NCI-H2081 treated with DMSO at 0.1 percent for 48 hours (cell line): ENCODE measurements around the gene RIN3.

Source experiments
- DNase-seq: peaks from one replicate; lab custom pipeline; 2025; lab: John Stamatoyannopoulos, UW

RIN3 gene

DNA sequence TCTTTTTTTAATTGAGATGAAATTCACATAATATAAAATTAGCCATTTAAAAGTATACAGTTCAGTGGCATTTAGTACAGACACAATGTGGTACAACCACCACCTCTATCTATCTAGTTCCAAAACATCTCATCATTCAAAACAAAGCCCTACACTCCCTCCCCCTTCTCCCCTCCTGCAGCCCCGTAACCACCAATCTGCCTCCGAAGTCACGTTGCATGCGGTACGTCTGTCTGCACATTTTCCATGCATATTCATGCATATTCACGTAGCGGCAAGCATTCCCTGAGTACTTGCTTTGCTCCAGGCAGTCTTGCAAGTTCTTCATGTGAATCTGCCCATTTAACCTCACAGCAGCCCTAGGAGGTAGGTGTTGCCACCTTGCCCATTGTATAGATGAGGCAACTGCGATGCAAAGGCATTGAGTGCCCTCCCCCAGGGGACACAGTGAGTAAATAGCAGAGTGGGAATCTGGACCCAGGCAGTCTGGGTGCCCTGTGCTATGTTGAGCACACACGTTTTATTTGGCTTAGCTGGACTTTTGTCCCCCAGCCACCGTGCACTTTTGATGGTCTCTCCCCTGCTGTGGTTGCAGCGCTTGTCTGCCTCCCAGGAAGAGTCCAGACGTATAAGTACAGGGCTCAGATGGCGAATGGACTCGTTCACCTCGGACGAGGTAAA is 43.4 kb downstream of the RIN3 start:
- DNase-seq, result no peak

DNA sequence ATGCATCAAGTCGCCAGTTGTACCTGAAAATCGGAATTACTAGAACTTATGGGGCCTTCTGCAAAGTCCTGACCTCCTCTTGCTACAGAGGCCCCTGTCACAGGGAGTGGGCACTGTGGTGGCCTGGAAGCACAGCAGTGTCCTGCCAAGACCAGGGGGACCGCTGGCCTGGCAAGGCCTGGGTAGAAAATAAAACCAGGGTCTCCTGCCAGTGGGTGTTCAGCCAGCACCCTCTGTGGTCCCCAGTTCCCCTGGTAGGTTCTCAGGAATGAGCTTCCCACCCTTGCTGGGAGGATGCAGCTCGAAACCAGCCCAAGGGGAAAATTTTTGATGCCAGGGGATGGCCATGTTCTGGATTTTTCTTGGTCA is 43.9 kb downstream of the RIN3 start:
- DNase-seq, result no peak

DNA sequence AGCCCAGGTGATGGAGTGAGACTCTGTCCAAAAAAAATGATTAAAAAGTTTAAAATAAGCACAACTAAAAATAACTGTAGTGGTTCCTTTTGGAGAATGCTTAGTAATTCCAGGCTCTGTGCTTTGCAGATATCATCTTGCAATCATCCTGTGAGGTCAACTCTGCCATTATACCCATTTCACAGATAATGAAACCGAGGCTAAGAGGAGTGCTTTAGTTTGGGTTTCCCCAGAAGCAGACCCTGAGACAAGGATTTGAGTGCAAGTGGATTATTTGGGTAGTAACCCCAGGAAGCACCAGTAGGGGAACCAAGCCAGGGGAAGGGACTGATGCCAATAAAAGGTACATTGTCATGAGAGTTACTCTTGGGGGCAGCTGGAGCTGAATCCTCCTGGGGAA is 44.7 kb downstream of the RIN3 start:
- DNase-seq, result no peak

DNA sequence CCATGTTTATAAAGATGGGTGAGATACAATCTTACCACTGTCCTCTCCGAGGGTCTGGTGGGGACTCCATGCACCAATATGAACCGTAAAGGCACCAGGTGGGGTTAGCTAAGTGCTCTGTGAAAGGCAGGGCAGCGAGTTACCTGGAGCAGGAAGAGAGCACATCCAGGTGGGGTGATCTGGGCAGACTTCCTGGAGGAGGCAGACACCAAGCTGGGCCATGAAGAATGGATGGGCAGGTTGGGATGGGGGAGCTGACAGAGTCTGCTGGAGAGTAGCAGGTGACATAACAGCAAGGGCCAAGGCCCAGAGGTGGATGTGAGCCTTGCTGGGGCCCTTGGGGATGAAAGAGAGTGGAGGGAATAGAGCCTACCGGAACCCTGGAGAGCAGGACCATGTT is 45.9 kb downstream of the RIN3 start:
- DNase-seq, result no peak

DNA sequence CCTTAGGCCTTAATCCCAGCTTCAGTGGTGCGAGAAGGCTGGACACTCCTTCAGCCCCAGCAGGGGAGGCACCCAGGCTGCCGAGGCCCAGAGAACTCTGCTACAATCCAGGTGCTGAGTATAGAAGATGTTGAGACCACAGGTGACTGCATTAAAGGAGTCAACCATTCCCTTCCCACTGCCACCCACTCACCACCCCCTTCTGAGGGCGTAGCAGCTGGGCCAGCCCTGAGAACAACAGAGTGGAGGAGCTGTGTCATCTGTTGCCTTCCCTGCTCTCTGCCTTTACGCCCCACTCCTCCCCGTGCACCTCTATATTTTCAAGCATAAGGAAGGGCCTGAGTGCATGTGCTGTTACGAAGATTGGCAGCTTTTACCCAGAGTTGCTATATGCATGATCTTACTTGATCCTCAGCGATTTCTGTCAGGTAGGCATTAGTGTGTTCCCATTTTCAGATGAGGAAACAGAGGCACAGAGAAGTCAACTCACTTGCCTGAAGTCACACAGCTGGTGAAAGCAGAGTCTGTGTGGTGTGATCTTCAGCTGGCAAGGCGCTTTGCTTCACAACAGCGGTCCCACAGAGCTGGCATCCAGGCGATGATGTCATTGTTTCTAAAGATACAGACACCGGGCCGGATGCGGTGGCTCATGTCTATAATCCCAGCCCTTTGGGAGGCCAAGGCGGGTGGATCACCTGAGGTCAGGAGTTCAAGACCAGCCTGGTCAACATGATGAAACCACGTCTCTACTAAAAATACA is 46.7 kb downstream of the RIN3 start:
- DNase-seq, result no peak

DNA sequence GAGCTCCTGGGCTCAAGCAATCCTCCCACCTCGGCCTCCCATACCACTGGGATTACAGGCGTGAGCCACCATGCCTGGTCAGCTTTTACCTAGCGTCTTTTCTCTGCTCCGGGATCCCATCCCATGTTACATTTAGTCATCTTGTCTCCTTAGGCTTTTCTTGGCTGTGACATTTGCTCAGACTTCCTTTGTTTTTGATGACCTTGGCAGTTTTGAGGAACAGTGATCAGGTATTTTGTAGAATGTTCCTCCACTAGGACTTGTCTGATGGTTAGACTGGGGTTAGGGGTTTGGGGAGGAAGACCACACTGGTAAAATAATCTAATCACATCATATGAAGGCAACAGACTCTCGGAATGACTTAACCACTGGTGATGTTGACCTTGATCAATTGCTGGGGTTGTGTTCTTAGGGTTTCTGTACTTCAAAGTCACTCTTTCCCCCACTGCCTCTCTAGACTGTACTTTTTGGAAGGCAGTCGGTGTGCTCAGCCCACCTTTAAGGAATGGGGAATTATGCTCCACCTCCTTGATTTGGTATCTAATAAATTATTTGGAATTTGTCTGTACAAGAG is 48.4 kb downstream of the RIN3 start:
- no peak for DNase-seq

DNA sequence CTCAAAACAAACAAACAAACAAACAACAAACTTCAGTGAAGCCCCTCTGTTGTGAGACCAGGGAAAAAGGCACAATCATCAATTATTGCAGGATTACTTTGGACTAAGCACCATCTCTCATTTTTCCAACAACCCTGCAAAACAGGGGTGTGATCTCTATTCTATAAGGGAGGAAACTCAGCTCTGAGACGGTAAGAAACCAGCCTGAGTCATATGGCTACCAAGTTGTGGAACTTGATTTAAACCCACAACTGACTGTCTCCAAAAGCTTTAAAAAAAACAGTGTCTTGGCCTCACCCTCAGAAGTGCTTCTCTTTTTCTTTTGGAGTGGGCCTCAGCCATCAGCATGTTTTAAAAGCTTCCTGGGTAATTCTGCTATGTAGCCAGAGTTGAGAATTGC is 49.8 kb downstream of the RIN3 start:
- DNase-seq, result no peak

DNA sequence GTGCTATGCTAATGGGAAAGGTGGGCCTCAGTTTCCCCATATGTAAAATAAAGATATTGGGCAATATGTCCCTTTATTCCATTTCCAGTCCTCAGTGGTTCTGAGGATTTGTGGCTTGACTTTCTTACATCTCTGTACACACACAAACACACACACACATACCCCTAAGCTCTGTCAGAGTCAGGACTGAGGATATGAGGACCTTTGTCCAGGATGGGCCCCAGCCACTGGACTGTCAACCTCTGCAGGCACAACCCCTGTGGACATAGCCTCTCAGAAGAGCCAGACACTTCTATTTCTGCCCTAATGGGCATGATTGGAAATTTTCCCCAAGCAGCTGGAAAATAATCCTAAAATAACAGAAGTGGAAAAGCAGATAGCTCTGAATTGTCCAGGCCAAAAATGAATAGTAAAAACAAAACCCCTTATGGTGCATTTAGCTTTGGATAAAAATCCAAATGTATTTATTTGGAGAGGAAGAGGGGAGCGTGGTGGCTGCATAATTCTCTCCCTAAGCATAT is 50.2 kb downstream of the RIN3 start:
- DNase-seq, result no peak

DNA sequence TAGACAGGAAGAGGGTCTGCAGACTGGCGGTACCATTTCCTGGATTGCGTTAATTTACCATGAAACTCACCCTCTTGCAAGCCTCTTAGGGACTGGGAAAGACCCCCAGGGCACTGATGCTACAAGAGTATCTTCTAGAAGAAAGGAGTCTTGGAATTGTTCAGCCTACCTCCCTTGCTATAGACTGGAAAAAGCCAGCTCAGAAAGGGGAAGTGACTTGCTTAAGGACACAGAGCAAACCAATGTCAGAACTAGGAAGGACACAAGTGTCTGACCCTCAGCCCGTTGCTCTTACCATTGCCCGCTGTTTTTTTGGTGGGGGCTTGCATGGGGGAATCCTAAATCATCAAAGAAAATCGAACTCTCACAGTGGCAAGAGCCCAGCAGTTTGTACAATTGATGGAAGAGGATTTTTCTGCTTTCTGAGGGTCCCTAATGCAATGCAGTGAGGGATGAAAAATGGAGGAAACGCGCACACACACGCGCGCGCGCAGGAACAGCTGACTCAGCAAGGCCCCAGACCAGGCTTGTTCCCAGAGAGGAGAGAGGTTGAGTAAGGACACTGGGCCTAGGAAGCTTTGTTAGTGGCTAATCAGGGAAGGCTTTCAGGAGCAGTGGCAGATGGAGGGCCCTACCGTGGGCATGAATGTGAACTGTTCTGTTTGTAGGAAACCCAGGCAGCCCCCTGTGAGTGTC is 50.9 kb downstream of the RIN3 start:
- DNase-seq, result no peak

DNA sequence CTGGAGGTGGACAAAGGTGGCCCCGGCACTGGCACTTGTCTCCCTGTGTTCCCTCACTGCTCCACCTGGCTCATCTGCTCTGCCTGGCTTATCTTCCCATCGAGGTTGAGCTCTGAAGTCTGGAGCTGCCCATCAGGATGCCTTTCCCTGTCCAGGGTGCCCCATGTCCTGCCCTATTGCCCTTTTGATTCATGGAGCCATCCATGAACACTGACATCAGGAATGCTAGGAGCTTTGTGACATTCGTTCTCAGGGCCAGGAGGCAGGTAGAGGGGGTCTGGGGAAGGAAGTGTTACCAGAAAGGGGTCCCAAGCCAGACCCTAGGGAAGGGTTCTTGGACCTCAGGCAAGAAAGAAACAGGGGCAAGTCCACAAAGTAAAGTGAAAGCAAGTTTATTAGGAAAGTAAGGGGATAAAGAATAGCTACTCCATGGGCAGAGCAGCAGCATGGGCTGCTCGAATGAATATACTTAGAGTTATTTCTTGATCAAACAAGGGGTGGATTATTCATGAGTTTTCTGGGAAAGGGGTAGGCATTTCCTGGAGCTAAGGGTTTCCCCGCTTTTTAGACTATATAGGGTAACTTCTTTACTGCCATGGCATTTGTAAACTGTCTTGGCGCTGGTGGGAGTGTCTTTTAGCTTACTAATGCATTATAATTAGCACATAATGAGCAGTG is 51.6 kb downstream of the RIN3 start:
- no peak for DNase-seq

DNA sequence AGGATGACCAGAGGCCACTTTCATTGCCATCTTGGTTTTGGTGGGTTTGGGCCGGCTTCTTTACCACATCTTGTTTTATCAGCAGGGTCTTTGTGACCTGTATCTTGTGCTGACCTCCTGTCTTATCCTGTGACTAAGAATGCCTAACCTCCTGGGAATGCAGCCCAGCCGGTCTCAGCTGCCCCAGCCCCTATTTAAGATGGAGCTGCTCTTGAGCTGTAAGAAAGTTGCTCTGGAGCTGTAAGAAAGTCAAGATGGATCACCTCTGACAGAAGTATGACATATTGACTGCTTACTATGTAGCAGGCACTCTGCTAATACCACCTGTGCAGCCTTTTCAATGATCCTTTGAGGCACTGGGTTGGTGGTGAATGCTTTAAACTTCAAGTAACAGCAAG is 52.1 kb downstream of the RIN3 start:
- no peak for DNase-seq

DNA sequence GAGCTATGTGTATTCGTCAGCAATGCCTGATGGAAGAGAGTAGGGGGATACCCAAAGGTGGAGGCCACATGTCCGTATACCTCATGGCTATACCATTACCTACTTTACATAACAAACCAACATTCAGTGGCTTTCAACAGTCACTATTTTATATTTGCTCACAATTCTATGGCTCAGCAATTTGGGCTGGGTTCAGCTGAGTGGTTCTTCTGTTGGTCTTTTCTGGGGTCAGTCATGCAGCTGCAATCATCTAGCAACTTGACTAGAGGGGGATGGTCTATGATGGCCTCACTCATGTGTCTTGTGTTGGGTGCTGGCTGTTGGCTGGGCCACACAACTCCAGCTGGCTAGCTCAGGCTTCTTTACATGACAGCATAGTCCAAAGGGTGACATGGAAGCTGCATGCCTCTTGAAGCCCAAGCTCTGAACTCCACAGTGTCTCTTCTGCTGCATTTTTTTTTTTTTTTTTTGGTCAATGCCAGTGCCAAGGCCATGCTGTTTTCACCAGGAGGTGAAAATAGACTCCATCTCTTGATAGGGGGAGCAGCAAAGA is 53.7 kb downstream of the RIN3 start:
- DNase-seq, result no peak

DNA sequence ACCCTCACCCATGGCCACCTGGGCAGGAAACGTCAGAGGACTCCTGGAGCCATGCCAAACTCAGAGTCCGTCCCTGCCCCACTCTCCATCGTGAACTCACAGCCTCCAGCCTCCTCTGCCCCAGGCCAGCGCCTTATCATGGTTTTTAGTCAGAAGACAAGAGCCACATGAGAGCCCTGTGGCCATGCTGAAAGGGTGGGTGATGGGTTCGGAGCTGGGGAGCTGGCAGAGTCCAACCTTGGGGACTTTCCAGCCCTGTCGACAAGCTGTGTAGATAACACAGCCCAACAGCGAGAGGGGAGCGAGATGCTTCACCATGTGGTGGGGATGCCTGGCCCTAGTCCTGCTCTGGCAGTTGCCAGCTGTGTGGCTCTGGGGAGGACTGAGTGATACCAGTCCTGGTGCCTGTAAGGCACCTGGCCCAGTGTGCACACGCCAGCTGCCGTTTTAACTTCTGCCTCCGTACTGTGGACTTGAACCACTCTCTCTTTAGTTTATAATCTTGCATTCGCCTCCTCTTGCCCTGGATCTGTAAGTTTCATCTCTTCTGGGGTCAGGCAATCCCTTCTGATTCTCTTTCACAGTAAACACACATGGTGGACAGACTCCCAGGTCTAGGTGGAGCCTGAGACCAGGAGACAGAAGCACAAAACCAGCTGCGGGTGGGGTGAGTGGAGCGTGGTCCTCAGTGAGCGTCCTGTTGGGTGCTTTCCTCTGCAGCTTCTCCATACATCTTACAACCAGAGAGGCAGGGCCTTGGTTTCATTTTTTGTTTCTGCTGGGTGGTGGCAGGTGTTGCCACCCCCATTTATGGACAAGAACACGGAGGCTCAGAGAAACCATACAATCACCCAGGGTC is 55.3 kb downstream of the RIN3 start:
- DNase-seq, result no peak

DNA sequence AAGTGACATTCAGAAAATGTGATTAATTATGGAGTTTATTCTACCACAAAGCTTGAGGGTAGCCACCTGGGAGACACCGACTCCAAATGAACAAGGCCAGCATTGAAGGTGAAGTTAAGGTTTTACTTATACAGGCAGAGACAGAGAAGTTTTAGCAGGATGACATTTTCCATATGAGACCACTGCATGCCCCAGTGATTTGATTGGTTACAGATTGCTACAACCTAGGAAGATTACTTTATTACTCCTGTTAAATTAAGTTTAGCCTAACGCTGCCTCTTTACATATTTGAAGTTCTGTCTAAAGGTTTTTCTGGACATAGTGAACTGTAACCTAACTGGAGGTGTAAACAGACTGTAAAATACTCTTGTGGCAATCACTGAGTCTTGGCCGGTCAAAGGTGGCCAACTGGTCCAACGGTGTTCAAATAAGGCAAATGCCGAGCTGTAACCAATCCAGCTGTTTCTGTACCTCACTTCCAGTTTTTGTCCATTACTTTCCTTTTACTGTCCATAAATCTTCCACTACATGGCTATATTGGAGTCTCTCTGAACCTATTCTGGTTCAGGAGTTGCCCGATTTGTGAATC is 57.2 kb downstream of the RIN3 start:
- no peak for DNase-seq

DNA sequence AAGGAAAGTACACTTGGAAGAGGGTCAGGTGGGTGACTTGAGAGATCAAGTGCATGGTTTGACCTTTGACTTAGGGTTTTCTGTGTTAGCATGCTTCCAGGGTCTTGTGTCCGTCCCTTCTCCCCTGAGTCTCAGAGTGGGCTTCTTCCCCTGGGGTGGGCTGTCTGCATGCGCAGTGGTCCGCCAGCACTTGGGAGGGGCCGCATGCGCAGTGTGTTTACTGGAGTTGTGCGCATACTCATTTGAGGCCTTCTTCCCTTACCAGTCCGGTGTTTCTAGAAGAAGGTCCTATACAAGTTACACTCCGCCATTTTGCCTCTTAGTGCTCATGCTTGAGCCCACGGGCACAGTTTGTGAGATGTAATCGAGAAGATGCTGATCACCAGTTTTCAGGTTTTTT is 58.5 kb downstream of the RIN3 start:
- no peak for DNase-seq

DNA sequence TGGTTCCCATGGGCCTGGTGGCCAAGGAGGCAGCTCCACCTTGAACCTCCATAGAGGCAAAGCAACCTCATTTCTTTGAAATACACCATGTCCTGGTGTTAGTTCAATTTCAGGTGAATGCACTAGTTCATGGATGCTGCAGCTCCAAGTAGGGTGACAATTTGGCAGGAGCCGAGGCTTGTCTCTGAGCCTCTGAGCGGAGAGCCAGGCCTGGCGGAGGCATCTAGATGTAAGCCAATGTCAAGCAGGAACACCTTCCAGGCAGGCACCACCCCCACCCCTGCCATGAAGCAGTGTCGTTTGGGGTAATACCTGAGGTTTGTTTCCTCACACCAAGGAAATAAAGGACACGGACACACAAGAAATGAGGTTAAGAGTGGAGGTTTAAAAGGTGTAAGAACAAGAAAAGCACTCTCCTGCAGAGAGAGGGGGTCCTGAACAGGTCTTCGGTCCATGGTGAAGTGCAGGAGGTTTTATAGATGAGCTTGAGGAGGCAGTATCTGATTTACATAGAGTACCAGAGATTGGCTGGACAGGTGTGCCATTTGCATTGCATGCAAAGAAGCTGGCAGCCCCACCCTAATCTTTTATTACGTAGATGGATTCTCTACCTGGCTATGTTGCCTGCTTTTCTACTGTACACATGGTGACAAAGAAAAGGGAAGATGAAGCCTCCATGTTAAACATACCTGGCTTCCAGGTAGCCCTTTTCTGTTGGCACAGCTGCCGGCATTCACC is 60.3 kb downstream of the RIN3 start:
- DNase-seq, result peak; percentile 66

DNA sequence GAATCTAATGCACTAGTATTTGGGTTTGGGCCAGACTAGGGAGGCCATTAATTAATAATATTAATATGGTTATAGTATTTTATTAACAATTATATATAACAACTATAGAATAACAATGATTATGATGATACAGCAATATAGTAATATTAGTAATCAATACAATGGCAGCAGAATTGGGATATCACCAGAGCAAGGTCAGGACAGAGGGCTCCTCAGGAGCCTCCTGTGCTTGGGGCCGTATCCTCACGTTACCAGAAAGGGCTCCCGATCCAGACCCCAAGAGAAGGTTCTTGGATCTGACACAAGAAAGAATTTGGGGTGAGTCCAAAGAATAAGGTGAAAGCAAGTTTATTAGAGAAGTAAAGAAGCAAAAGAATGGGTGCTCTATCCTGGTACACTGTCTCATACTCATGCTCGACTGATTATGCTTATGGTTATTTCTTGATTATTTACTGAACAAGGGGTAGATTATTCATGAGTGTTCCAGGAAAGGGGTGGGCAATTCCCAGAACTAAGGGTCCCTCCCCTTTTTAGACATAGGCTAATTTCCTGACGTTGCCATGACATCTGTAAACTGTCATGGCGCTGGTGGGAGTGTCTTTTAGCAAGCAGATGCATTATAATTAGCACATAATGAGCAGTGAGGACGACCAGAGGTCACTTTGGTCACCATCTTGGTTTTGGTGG is 61.6 kb downstream of the RIN3 start:
- no peak for DNase-seq

DNA sequence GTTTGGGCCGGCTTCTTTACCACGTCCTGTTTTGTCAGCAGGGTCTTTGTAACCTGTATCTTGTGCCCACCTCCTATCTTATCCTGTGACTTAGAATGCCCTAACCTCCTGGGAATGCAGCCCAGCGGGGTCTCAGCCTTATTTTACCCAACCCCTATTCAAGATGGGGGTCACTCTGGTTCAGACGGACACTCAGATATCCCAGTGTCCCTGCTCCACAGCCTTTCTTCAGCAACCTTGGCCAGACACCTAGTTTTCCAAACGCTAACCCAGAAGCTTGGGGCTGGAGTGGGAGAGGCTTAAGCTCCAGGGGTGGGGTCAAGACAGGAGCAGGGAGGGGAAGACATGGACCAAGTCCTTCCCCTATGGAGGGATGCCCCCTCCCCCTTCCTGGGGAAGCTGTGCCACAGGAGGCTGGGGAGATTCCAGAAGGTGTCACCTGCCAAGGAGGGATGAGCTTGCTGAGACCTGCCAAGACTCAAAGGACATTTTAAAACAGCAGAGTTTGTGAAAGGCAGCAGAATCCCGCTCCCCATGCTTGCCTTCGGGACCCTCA is 62.2 kb downstream of the RIN3 start:
- DNase-seq, result no peak

DNA sequence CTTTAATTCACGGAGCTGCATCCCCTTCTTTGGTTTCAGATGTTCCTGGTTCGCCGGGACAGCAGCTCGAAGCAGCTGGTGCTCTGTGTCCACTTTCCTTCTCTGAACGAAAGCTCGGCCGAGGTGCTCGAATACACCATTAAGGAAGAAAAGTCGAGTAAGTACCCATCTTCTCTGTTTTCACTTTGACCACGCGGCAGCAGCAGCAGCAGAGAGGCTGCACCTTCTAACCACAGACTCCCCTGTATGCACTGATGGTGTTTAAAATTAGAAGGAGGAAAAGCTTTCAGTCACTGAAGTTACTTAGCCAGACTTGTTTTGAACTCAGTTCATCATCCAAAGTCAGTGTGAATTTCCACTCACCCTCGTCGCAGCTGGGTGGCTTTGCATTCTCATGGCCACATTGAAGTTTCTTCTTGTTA is 63.8 kb downstream of the RIN3 start:
- DNase-seq, result no peak
